IPS-11a (cell line): ENCODE data around the gene SLC16A1.
"Not testable (repeated sequence)": the region's sequence is repeated elsewhere in the genome, so short reads cannot be mapped to it uniquely, and the experiment has no call there.

Experiments used
- H3K4me3 ChIP-seq: one replicate; pipeline ENCODE4 v1.5.1; 2013; ENCODE audit warnings: low read depth, low read length, control low read depth

The SLC16A1 gene

GRCh38 chr1:112971006-112971405, 15.0 kb upstream of the SLC16A1 start:
- no peak overlapping the region for H3K4me3 ChIP-seq

GRCh38 chr1:112964347-112964746, 8.4 kb upstream of the SLC16A1 start:
- H3K4me3 ChIP-seq: no peak overlapping the region

- no peak overlapping the region for H3K4me3 ChIP-seq
Measured at GRCh38 chr1:112961072-112961471, 5.1 kb upstream of the SLC16A1 start.

- H3K4me3 ChIP-seq: no peak overlapping the region
Measured at GRCh38 chr1:112960384-112960783, 4.4 kb upstream of the SLC16A1 start.

GRCh38 chr1:112958236-112958635, 2.2 kb upstream of the SLC16A1 start:
- not testable (repeated sequence) for H3K4me3 ChIP-seq

GRCh38 chr1:112957133-112957812, 1.3 kb upstream of the SLC16A1 start:
- H3K4me3 ChIP-seq: peak overlapping the region; percentile 92

- H3K4me3 ChIP-seq: peak overlapping the region; percentile 92
Measured at GRCh38 chr1:112956544-112957132, 642 bp upstream of the SLC16A1 start.

- H3K4me3 ChIP-seq: peak overlapping the region; percentile 92
Measured at GRCh38 chr1:112954945-112955772, 837 bp downstream of the SLC16A1 start.

- H3K4me3 ChIP-seq: peak overlapping the region; percentile 92
Measured at GRCh38 chr1:112954017-112954650, 1.9 kb downstream of the SLC16A1 start.

GRCh38 chr1:112950426-112950825, 5.6 kb downstream of the SLC16A1 start:
- H3K4me3 ChIP-seq: no peak overlapping the region

GRCh38 chr1:112946683-112947082, 9.3 kb downstream of the SLC16A1 start:
- H3K4me3 ChIP-seq: no peak overlapping the region

GRCh38 chr1:112939810-112940209, 16.2 kb downstream of the SLC16A1 start:
- H3K4me3 ChIP-seq: no peak overlapping the region

GRCh38 chr1:112938210-112938609, 17.8 kb downstream of the SLC16A1 start:
- no peak overlapping the region for H3K4me3 ChIP-seq

- no peak overlapping the region for H3K4me3 ChIP-seq
Measured at GRCh38 chr1:112937495-112937894, 18.5 kb downstream of the SLC16A1 start.

GRCh38 chr1:112937070-112937469, 18.9 kb downstream of the SLC16A1 start:
- H3K4me3 ChIP-seq: no peak overlapping the region

- H3K4me3 ChIP-seq: no peak overlapping the region
Measured at GRCh38 chr1:112935461-112936111, 20.4 kb downstream of the SLC16A1 start.

- H3K4me3 ChIP-seq: no peak overlapping the region
Measured at GRCh38 chr1:112934577-112934976, 21.4 kb downstream of the SLC16A1 start.

GRCh38 chr1:112933820-112934571, 22.0 kb downstream of the SLC16A1 start:
- no peak overlapping the region for H3K4me3 ChIP-seq

GRCh38 chr1:112929979-112930378, 26.0 kb downstream of the SLC16A1 start:
- no peak overlapping the region for H3K4me3 ChIP-seq

GRCh38 chr1:112927462-112927990, 28.5 kb downstream of the SLC16A1 start:
- H3K4me3 ChIP-seq: no peak overlapping the region
